SK-N-MC (cell line): ENCODE measurements around the gene SPATA22.

Experiments used
- EZH2 ChIP-seq: fragments of 200-600 bp; sonication (generic); IDR thresholded peaks from one replicate; pipeline ENCODE4 v1.6.1; 2017; ENCODE audit warnings: antibody characterized with exemption
- FOXP2 ChIP-seq: optimal IDR thresholded peaks from 2 replicates; pipeline ENCODE3; 2011; ENCODE audit warnings: mild to moderate bottlenecking, moderate library complexity; ENCODE audit not compliant: insufficient read depth; ENCODE audit errors: extremely low read length, control extremely low read depth

DNA sequence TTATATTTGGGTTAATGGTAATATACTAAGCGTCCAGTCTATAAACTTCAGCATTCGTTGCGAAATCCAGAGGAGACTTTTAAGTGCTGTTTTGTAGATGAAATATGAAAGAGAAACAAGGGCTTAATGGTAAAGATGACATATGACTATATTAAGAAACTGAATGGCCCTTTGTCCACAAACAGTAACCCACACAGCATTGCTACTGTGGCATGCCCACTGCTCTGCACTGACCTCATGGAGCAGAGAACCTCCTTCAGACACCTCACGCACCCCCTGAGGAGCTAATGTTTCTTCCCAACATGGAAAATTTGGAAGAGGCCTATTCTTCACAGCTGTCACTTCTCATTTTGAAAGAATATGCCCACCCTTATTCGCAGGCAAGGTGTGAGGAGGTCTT lies 30.8 kb upstream of the SPATA22 start:
- TF ChIP-seq FOXP2 = no peak
- no peak for TF ChIP-seq EZH2
